ENCODE measurements around the gene KRTAP12-3.

KRTAP12-3 gene

GRCh38 chr21:44702111-44702972 lies 44.6 kb downstream of the KRTAP12-3 start:
- no peak for DNase-seq (ENCODE audit: low read depth, low spot score)

DNA sequence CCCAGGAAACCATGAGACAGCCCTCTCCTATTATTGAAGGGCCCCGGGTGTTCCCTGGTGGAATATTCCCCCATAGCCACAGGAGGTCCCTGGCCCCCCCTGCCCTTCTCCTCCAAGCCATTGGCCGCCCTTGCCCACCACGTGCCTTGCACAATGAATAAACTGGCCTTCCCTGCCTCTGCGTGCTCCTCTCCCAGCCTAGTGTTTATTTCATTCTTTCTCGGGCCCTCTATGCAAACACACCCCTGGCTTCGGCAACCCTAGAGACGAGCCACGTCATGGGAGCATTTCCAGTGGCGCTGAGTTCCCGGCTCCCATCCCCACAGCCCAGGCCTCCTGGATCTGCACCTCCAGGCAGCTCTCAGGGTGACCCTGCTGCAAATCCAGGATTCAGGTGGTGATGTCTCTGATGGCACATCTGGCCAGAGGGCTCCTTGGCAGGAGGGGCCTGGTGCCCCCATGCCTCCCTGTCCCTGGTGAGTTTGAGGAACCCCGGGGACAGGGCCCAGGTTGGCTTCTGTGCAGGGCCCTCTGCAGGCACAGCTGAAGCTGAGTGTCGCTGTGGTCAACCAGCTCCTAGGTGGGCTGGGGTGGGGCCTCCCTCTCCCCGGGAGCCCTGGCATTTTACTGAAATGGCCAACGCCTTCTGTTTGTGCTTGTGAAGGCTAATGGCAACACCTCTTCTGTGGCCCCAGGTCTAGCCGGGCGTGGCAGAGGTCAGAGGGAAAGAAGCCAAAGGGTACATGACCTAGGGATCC lies 45.4 kb downstream of the KRTAP12-3 start:
- no peak for DNase-seq (ENCODE audit: low read depth, low spot score)

- no peak for DNase-seq (ENCODE audit: low read depth, low spot score)
Measured at GRCh38 chr21:44703731-44704635, 46.3 kb downstream of the KRTAP12-3 start.

DNA sequence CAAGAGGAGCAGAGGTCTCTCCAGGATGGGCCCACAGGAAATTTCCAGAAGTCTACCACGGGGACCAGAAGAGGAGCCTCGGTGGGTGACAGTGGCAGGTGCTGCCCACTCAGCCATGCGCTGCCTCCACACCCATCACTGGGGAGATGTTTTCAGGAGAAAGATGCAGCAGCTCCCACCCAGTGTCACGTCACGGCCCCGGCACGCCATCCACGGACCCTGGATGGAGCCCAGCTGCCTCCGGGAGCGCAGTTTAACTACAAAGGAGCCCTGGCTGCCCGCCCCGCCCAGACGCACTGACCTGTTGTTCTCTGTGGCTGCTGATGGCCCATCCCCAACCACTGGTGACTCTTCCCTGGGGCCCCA lies 46.9 kb downstream of the KRTAP12-3 start:
- DNase-seq (ENCODE audit: low read depth, low spot score): no peak

DNA sequence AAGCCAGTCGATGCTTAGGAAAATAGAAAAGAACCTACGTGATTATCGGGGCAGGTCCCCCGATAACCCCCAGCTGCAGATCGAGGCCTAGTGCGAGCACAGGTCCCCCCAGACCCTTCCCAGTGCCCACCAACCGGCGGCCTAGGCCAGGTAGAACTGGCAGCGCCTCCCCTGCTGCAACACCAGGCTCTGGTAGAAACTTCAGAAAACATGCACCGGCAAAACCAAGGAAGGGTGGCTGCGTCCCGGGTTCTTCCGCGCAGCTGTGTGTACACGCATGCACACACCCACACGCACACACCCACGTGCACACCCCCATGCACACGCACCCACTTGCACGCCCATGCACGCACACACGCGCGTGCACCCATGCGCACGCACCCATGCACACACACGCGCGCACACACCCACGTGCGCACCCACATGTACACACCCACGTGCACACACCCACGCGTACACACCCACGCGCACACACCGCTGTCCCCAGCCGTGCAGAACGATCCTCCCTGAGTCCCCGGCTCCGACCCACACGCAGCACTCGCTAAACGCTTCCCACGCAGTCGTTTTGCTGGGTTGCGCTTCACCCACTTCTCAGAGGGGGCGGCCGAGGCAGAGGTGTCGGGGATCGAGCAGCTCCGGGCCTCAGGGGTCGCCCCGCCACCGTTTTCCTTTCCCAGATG lies 48.4 kb downstream of the KRTAP12-3 start:
- DNase-seq (ENCODE audit: low read depth, low spot score): no peak

DNA sequence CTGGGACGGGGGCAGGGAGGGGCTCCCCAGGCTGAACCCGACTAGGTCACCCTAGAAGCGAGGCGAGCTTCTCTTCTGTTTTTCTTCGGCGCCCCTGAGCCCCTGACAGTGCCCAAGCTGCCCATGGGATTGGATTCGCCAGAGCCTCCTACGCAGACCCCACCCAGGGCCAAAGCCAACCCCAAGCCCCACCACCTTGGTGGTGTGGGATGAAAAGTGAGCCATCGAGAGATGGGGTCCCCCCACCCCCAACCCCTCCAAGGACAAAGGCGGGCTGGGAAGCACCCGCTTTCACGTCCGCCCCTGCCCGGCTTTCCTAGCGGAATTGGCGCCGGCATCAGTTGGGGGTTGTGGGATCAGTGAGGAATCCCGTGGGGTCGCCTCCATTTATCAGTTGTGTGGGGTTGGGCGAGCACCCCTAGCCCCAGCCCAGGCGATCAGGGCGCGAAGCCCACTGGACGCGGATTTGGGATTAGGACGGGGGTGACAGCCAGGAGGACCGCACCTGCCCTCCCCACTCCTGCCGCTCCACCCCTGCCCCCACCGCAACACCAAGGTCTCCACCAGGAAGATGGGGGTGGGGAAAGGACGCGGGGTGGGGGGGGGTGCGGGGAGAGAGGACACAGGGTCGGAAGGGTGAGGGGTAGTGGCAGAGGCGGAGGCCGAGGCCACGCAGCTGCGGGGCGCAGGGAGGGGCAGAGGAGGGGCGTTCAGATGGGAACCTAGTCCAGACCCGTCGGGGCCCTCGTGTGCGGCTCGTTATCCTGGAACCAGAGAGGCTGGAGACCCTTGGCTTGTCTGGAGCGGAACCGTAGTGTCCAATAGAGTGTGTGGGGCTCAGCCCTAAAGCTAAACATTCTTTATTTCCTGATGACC lies 49.2 kb downstream of the KRTAP12-3 start:
- no peak for DNase-seq (ENCODE audit: low read depth, low spot score)
